ENCODE results near the gene CPXM1. TPM values are rescaled to one million over a fixed set of nuclear protein-coding genes. Genes with fewer than 3 reads are reported as not detected.
"Not testable (repeated sequence)": the region's sequence is repeated elsewhere in the genome, so short reads cannot be mapped to it uniquely, and the experiment has no call there.

CPXM1 gene
- total RNA-seq, 1 donor from 2014 or later: 1.7 TPM

DNA sequence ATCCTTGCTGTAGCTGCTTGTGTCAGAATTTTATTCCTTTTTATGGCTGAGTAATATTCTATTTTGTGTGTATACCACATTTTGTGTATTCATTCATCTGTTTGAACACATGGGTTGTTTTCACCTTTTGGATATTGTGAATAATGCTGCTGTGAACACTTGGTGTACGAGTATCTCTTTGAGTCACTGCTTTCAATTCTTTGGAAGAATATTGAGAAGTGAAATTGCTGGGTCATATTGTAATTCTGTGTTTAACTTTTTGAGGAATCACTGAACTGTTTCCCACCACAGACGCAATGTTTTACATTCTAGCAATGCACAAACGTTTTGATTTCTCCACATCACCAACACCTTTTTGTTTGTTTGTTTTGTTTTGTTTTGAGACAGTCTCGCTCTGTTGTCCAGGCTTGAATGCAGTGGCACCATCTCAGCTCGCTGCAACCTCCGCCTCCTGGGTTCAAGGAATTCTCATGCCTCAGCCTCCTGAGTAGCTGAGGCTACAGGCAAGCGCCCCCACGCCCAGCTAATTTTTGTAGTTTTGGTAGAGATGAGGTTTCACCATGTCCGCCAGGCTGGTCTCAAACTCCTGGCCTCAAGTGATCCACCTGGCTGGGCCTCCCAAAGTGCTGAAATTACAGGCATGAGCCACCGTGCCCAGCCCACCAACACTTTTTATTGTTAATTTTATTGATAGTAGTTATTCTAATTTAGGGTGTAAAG lies 21.7 kb downstream of the CPXM1 start:
- ATAC-seq (no peak), DNase-seq (no peak)
- intact Hi-C loops (cut with micrococcal nuclease): no loop called here

DNA sequence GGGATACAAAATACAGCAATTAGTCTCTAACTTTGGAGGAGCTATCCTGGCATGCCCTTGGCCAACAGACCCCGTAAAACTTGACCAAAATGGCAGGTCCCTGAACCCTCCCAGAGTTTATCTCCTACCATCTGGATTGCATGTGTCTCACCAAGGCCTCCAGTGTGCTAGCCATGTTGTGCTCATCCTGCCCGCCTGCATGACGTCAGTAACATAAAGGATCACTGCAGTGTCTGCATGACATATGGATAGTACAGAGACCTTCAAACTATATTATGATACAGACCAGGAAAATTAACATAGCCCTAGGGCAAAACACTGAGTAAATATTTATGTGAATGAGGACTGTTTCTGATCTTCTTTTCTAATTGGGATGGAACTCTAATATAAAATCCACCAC lies 25.3 kb downstream of the CPXM1 start:
- DNase-seq (no peak), ATAC-seq (no peak)
- intact Hi-C loops (cut with micrococcal nuclease): no loop called here

DNA sequence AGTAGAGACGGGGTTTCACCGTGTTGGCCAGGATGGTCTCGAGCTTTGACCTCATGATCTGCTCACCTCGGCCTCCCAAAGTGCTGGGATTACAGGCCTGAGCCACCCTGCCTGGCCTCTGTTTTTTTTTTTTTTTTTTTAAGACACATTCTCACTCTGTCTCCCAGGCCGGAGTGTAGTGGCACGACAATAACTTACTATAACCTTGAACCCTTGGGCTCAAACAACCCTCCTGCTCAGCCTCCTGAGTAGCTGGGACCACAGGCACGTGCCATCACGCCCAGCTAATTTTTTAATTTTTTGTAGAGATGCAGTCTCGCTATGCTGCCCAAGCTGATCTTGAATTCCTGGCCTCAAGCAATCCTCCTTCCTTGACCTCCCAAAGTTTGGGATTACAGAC lies 26.6 kb downstream of the CPXM1 start:
- intact Hi-C loops (cut with micrococcal nuclease): no loop called here
- DNase-seq (no peak), ATAC-seq (no peak)

DNA sequence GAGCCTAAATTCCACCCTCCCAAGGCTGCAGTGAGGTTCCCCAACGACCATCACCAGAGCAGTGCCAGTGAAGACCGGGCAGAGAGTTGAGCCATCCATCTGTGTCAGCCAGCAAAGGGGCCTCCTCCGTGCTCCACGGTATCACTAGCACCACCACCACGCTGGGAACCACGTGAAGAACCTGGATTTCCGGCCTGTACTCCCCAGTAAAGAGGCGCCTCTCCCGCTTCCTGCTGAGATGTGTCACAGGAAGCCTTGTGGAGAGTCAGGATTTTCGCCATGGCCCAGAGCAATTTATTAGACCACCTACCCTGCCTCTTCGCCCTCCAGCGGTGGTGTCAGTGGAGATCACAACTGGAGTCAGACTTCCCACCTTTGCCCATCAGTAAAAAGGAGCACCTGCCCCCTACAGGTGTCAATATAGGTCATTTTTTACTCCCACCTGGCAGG lies 28.8 kb downstream of the CPXM1 start:
- ATAC-seq (no peak), DNase-seq (no peak)
- intact Hi-C loops (cut with micrococcal nuclease): no loop called here

DNA sequence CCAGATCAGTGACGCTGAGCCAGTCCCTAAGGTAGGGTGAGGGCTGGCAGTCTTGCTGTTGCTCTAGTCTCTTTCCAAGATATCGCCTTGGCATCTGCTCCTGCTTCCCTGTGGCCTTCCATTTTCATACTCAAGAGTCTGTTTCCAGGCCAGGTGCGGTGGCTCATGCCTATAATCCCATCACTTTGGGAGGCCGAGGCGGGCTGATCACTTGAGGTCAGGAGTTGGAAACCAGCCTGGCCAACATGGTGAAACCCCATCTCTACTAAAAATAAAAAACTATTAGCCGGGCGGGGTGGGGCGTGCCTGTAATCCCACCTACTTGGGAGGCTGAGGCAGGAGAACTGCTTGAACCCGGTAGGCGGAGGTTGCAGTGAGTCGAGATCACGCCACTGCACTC lies 30.3 kb downstream of the CPXM1 start:
- ATAC-seq; intact Hi-C loops (cut with micrococcal nuclease); DNase-seq: not testable (repeated sequence)

DNA sequence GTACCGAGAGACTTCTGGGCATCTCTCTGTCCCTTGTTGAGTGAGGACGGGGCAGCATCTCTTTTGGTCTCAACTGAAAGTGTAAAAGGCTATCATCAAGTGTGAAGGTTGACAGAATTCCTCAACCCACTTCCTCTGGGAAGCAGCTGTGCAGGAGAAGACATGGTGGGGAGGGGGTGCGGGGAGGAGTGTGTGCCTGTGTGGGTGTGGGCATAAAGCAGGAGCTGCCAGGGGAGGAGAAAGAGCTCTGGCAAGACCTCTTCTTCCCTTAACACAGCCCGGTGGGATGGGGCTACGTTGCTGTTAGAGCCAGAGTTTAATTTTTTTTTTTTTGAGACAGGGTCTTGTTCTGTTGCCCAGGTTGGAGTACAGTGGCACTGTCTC lies 31.8 kb downstream of the CPXM1 start:
- no peak for DNase-seq
- no peak for ATAC-seq
- intact Hi-C loops (cut with micrococcal nuclease): no loop called here

DNA sequence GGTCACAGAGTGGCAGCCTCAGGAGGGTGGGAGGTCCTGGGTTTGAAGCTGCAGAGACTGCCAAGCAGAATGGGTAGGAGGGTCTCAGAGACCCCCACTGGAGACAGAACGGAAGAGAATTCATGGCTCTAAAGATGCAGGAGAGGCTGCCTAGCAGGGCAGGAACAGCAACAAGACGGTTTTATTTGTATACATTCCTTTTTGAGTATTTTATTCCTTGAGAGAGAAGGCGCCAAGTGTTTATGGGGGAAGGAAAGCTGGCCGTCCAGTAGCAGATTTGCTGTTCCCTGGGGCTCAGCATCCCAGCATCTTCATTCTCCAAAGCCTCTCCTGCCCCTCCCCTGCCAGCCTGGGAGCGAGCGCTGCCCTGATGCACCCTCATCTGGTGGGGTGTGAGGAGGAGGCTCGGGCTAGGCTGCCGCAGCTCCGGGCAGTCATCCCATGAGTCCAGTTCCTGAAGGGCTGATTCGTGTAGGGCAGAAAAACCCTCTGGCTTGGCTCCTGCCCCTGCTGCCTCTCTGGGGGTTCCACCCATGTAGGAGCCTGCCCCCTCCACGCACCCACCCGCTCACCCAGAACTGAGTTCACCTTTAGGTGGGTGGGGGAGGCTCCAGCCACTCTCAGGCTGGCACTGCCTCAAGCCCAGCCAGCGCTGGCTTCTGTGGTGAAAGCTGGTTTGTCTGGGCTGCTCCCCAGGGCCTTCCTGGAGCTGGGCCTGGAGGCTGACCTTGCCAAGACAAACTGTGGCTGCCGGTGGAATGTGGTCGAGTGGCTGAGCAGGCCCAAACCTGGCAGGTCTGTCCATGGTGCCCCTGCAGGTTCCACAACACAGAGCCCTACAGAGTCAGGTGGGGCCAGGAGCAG lies 32.4 kb downstream of the CPXM1 start:
- DNase-seq (peak; percentile 61), ATAC-seq (peak; percentile 90)
- intact Hi-C loops (cut with micrococcal nuclease): no loop called here

DNA sequence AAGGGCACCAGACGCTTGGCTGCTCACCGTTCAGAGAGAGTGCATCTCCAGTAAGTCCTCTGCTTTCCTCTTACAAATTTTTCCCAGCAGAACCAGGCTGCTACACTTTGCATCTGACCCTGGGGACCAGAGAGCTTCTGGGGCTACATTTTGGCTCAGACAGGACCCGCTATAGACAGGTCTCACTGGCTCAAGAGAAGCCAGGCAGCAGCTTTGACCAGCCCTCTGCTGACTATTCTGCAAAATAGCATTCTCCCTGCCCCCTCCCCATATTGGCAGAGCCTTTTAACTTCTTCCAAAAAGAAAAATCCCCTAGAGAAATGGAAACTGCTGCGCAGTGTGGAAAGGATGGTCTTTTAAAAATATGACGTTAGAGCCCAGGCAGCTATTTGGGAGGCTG lies 37.2 kb downstream of the CPXM1 start:
- intact Hi-C loops (cut with micrococcal nuclease): no loop called here

DNA sequence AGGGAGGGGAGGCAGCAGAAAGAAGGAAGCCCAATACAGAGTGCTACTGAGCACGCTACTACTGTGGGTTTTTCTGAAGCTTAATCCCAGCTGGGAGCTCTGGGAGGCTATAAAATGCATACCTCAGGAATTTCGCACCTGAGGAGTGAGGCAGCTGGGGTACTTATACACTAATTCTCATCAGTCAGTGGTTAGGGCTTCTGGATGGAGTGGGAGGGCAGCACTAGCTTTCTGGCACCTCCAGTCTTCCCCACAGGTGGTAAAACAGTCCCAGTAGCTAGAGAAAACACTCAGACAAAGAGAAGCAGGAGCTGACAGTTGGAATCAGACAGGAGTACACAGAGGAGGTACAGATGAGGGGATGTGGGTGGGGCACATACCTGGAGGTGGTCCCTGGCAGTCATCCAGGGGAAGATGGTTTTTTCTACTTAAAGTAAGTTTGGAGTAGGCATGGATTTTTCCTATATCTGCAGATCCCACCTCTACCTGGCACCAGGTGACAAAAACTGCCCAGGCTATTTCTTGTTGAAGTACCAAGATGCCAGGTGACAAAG lies 37.8 kb downstream of the CPXM1 start:
- intact Hi-C loops (cut with micrococcal nuclease): no loop called here
- ATAC-seq: no peak
- no peak for DNase-seq

More for the DNA sequence above, 37.2 kb downstream of the CPXM1 start:
- no peak for ATAC-seq
- DNase-seq: no peak

DNA sequence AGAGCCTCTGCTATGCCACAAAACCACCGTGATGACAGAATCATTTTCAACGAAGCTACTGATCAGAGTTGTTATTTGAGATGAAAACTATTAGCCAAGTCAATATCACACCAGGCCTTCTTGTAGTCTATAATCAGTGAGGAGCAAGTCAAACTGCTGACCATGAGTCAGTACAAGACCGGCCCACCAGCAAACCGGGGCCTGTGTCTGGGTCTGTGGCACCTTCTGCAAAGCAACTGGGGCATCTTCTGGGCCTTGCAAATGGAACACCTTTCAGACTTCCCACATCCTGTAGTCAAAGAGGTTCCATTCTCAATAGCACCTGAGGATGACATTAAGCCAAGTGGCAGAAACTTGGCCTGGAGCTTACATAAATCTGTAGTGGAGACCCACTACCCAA lies 38.5 kb downstream of the CPXM1 start:
- intact Hi-C loops (cut with micrococcal nuclease): no loop called here
- ATAC-seq (no peak), DNase-seq (no peak)

DNA sequence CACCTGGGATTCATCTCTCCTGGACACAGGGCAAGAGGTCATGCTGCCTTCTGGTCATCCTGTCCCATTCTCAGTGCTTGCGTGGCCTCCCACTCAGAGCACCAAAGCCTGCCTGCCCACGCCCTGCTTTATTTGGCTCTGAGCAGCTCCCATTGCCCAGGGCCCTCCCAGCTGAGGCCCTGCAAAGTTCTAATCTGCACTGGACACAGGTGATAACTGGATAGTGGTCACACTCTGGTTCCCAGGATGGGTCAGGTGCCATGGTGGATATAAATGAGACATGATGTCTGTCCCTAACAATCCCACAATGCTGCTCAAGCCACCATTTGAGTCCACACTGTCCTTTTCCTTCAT lies 39.5 kb downstream of the CPXM1 start:
- ATAC-seq: no peak
- intact Hi-C loops (cut with micrococcal nuclease): no loop called here
- DNase-seq: no peak

DNA sequence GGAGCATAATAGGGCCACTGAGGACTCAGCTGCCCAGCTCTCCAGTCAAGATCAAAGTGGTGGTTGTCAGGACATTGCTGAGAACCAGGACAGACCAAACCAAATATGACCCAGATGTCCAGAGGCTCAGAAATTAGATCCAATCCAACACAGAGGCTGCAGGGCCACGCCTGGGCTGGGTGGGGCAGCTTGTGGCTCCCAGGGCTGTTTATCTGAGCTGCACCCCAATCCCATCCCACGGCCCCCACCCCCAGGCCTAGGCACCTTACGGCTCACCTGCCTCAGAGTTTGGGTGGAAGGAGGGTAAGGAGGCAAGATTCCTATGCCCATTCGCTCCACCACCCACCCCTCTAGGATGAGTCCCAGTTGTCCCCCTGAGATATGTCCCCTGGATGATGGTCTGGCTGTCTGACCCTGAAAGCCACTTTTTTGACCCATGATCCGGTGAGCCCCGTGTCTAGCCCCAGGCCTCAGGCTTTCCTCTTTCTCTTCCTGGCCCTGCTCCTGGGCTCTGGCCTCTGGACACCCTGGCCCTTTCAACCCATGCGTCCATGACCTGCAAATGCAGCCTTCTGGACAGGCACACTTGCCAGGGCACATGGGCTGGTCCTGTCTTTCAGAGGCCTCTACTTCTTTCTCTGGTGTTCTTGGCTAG lies 40.0 kb downstream of the CPXM1 start:
- ATAC-seq (no peak), DNase-seq (no peak)
- intact Hi-C loops (cut with micrococcal nuclease): no loop called here

DNA sequence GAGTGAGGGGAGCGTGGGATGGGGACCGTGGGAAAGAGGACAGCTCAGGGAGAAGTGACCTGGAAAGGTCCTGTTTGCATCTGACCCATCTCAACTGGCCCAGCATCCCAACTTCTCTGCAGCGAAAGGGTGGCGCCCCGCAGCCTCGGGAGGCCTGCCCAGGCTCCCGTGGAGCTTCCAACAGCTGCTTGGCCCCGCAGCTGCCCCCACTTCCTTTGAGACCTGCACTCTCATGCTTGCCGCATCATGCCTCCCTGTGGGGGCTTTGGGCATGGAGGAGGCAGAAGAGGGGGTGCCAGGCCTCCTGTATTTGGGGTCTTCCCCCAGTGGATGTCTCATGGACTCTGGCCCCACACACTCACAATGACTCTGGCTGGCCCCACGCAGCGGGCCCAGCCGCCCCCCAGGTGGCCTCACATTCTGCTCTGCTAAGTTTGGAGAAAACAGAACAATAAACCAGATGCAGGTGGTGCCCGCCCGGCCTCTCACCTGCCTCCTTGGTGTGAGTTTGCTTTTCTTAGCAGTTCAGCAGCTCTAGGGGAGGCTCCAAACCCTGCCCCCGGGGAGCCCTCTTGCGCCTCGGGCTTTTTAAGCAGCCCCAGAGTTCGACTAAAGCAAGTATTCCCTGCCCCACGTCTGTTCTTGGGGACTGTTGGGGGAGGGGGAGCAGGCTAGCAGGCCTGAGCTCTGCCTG lies 40.7 kb downstream of the CPXM1 start:
- DNase-seq: no peak
- intact Hi-C loops (cut with micrococcal nuclease): no loop called here
- no peak for ATAC-seq

DNA sequence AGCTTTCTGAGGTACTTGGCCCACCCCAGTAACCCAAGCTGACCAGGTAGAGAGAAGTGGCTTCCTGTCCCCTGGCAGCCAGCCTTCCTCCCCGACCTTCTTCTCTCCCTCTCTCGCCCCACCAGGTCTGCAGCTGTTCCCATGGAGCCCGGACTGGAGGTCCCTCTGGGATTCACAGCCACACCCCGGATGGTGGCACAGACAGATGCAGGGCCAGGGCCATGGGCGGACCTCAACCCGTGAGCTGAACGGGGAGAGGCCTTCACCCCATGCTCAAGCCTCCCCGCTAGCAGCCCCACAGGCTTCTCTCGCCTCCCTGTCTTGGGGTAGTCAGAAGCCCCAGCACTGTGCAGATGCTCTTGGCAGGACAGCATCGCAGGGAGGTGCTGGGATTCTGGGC lies 41.3 kb downstream of the CPXM1 start:
- ATAC-seq (no peak), DNase-seq (no peak)
- intact Hi-C loops (cut with micrococcal nuclease): no loop called here

DNA sequence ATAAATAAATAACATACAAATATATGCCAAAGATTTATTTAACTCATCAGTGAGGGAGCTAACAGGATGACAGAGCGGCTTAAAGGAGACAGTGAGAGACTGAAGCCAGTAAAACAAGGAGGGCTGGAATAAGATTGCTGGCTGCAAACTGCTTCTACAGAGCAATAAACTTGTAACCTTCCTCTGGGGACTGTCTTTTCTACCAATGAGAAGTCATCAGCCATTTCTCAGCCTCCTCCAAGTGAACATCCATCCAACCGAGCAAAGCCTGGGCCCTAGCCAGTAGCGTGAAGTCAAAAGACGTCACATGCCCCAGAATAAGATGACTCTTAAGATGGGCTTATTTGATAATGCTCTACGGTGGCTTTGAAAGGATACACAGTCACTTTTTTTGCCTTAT lies 42.5 kb downstream of the CPXM1 start:
- intact Hi-C loops (cut with micrococcal nuclease): no loop called here
- ATAC-seq (no peak), DNase-seq (no peak)

DNA sequence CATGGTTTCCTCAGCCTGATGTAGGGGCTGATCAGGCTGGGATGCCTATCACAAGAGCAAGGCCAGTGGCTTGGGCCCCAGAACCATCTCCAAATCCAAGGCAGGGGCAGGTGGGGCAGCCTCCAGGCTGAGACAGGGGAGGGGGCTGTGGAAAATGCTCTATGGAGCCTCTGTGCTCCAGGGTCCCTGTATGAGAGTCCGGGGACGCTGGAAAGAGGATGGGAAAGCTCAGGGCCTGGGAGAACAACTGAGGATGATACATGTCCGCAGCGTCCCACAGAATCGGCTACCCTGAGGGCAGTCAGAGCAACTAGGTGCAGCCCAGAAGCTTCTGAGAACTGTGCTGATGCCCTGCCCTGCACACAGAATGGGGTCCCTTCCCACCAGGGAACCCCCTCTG lies 43.4 kb downstream of the CPXM1 start:
- intact Hi-C loops (cut with micrococcal nuclease): no loop called here
- no peak for DNase-seq
- no peak for ATAC-seq

DNA sequence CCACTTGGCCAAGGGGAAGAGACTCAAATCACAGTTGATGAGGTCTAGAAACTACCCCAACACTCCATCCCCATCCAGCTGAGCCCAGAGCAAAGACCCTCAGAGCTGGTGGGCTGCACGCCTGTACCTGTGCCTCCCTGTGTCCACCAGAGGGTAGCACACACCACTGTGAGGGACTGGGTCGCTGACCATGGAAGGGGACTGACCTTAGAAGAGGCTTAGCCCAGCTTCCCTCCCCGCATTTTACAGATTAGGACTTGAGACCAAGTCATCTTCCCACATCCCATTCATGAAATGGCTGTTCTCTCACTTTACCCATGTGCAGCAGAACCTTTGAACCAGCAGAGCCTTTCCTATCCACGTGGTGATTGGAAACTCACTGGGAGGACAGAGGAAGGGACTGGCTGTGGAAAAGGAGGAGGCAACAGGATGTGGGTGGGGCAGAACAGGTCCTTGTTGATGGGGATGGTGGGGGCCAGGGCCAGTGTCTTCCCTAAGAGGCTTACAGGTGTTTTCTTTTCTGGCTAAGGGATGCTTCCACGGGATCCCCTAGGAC lies 44.3 kb downstream of the CPXM1 start:
- peak; percentile 46 for ATAC-seq
- DNase-seq: no peak
- intact Hi-C loops (cut with micrococcal nuclease): no loop called here

DNA sequence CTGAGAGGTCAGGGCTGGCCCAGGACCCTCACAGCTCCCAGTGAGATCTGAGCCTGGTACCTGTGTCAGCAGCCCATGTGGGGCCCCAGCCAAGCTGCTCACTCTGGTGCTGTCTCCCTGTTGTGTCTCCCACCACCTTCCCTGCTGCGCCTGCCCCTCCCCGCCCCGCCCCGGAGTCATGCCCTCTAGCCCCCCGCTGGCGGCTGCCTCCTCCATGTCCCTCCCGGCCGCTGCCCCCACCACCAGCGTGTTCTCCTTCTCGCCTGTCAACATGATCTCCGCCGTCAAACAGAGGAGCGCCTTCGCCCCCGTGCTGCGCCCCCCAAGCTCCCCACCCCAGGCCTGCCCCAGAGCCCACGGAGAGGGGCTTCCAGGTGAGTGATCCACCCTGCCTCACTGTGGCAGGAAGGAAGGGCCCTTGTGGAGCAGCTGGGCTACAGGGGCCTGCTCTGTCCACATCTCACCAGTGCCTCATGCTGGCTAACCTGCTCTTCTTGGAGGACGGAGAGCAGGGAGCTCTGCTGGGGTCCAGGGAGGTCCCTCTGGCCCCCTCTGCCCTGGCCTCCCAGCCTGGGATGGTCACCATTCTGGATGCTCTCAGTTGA lies 44.9 kb downstream of the CPXM1 start:
- no peak for ATAC-seq
- intact Hi-C loops (cut with micrococcal nuclease): no loop called here
- DNase-seq: no peak

DNA sequence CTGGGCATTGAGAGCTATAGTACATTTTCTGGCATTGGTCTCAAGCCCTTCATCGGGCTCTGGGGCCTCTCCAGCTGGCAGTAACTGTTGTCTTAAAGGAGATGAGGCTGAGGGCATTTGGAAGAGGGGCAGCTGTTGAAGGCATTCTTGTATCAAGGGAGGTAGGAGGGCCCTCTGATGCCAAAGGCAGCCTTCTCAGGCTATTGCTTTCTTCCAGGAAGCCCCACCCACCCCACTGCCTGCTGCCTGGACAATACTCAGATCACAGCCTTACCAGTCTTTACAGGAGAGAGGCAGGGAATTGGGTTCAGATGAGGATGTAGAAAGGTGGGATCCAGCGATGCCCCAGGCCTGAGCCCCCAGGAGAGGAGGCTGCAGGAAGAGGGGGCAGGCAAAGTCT lies 46.0 kb downstream of the CPXM1 start:
- DNase-seq: no peak
- ATAC-seq: no peak
- intact Hi-C loops (cut with micrococcal nuclease): no loop called here

All from left ventricle myocardium superior (tissue), 1 donor.